Calu3 (cell line): ENCODE data around the gene GOLGA3. TPM values are rescaled to one million over a fixed set of nuclear protein-coding genes. Genes with fewer than 3 reads are reported as not detected.
"Not testable (repeated sequence)": the region's sequence is repeated elsewhere in the genome, so short reads cannot be mapped to it uniquely, and the experiment has no call there.

ENCODE experiments used
- BruUV-seq: library from RNA; stranded (reverse); fragments of 400-500 nt; replicated peaks from 2 replicates; lab custom pipeline; 2021; lab: Mats Ljungman, UMichigan
- CTCF ChIA-PET: fragments of 300-600 bp; sonication (Branson Sonifier 250); formaldehyde crosslinking; loops from one replicate; lab custom pipeline; 2022; ENCODE audit warnings: antibody characterized with exemption; lab: Charles Lee
- DNase-seq: peaks from one replicate; pipeline ENCODE4 v3.0.0; 2022
- H3K27ac Mint-ChIP-seq: one replicate; pipeline ENCODE4 v1.8.0; 2022; ENCODE audit warnings: mixed read lengths; ENCODE audit not compliant: unreplicated experiment
- H3K27me3 Mint-ChIP-seq: one replicate; pipeline ENCODE4 v1.8.0; 2022; ENCODE audit warnings: mixed read lengths; ENCODE audit not compliant: unreplicated experiment
- H3K36me3 Mint-ChIP-seq: one replicate; pipeline ENCODE4 v1.8.0; 2022; ENCODE audit warnings: mild to moderate bottlenecking, moderate library complexity, mixed read lengths; ENCODE audit not compliant: insufficient read depth, unreplicated experiment
- H3K4me1 Mint-ChIP-seq: one replicate; pipeline ENCODE4 v1.8.0; 2022; ENCODE audit warnings: mild to moderate bottlenecking, low read depth, mixed read lengths; ENCODE audit not compliant: unreplicated experiment
- H3K4me3 Mint-ChIP-seq: one replicate; pipeline ENCODE4 v1.8.0; 2022; ENCODE audit warnings: mild to moderate bottlenecking, low read depth, moderate library complexity, mixed read lengths; ENCODE audit not compliant: unreplicated experiment
- H3K9me3 Mint-ChIP-seq: one replicate; pipeline ENCODE4 v1.8.0; 2022; ENCODE audit warnings: low read depth, mixed read lengths; ENCODE audit not compliant: unreplicated experiment
- CTCF ChIP-seq: fragments of 200-600 bp; IDR thresholded peaks from one replicate; pipeline ENCODE4 v1.8.0; 2022; ENCODE audit warnings: antibody characterized with exemption; ENCODE audit not compliant: unreplicated experiment
- intact Hi-C: fragments of 100-400 bp; cut with micrococcal nuclease; formaldehyde crosslinking; loops from one replicate; pipeline ENCODE4 v1.10.0; 2022; ENCODE audit not compliant: unreplicated experiment
- total RNA-seq: library from RNA; stranded (reverse); gene quantifications from 2 replicates; pipeline ENCODE4 v1.2.3, GENCODE V29; 2022

Gene GOLGA3
- total RNA-seq, 1 experiment from 2014 or later: 116 TPM

DNA sequence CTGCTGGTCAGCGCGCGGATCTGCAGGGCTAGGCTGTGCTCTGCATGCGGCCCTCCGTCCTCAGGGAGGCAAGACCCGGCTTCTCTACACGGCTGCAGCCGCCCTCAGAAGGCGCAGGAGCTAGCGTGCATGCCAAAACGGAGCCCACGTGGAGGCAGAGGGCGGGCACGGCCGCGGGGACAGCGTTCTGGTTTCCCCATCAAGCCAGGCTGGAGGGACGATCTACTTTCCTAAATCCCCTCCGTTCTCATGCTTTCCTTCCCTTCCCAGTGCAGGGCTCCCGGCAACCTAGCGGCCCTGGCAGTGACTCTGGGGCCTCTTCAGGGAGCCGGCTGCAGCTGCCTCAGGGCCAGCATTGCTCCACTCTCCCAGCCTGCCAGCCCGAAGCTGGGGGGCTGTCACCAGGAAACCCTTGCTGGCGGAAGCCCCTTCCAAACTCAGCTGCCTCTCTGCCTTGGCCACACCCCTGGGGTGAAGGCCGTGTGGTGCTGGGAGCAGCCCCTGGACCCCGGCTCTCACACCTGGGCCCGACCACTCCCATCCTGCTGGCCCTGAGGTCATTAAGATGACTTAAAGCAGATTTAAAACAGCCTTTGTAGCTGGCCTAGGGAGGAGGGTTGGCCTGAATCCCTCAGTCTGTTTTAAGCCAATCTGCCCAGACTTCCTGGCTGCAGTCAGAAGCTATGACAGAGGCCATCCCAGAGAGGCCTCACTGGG is 9.2 kb upstream of the GOLGA3 start:
- Mint-ChIP-seq H3K4me3 (no peak overlapping the region), H3K27me3 (no peaks in the 10 kb centered on the region), H3K27ac (no peak overlapping the region), H3K9me3 (peaks cover 5% of the 10 kb centered on the region), H3K4me1 (no peaks in the 10 kb centered on the region), H3K36me3 (peaks cover 47% of the 10 kb centered on the region)
- CTCF ChIA-PET: no interaction called here
- no TSS peak for BruUV-seq
- DNase-seq: no peak
- TF ChIP-seq CTCF: no peak
- intact Hi-C loops: no loop called here

DNA sequence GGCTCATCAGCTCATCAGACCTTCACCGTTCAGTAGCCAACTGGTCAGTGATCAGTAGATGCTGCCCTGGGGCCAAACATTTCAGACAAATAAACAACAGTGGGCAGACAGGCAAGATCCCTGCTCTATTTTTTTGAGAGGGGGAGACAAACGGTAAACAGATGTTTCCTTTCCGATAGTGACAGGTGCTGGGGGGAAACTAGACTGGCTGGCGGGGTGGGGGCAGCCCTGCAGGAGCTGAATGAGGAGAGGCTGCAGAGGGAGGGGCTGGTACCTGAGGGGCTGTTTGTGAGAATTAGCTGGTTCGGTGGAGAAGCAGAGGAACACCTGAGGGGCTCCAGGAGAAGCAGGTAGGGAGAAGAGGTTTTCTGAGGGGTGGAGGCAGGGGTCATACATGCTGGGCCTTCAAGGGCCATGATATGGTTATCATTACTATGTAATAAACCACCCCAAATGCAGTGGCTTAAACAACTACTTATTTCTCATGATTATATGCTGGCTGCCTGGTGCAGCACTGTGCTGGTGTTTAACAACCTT is 8.2 kb upstream of the GOLGA3 start:
- Mint-ChIP-seq H3K27me3 (no peaks in the 10 kb centered on the region), H3K9me3 (peaks cover 3% of the 10 kb centered on the region), H3K36me3 (peaks cover 42% of the 10 kb centered on the region), H3K4me3 (no peak overlapping the region), H3K27ac (no peak overlapping the region), H3K4me1 (no peaks in the 10 kb centered on the region)
- BruUV-seq: no TSS peak
- no peak for DNase-seq
- CTCF ChIA-PET: no interaction called here
- TF ChIP-seq CTCF: no peak
- intact Hi-C loops: no loop called here

GRCh38 chr12:132836230-132836629 is 7.6 kb upstream of the GOLGA3 start:
- H3K4me1 Mint-ChIP-seq, intact Hi-C loops, H3K27ac Mint-ChIP-seq, H3K4me3 Mint-ChIP-seq, BruUV-seq, H3K27me3 Mint-ChIP-seq, CTCF ChIA-PET, H3K9me3 Mint-ChIP-seq, DNase-seq: not testable (repeated sequence)
- H3K36me3 Mint-ChIP-seq: peaks cover 37% of the 10 kb centered on the region

- TF ChIP-seq CTCF: no peak
- CTCF ChIA-PET: no interaction called here
- intact Hi-C loops: no loop called here
- no peak overlapping the region for H3K4me3 Mint-ChIP-seq
- DNase-seq: no peak
- no peak overlapping the region for H3K27ac Mint-ChIP-seq
- no peaks in the 10 kb centered on the region for H3K9me3 Mint-ChIP-seq
- peaks cover 31% of the 10 kb centered on the region for H3K36me3 Mint-ChIP-seq
- no TSS peak for BruUV-seq
- no peaks in the 10 kb centered on the region for H3K27me3 Mint-ChIP-seq
- H3K4me1 Mint-ChIP-seq: no peaks in the 10 kb centered on the region
These were observed 6.7 kb upstream of the GOLGA3 start for GRCh38 chr12:132835076-132836025.
